Gastroesophageal sphincter (tissue), 3 donors: ENCODE data around the gene EIF4E3.

Experiments used
- CTCF ChIP-seq, 4 experiments: fragments of 200-600 bp in 2 of 4; fragments of 450-650 bp in 2 of 4; sonication (generic) in 1 of 4; IDR thresholded peaks; one replicate each; pipeline ENCODE4 v1.5.1; 2017 to 2019; ENCODE audit warnings: antibody characterized with exemption in 4 of 4, mild to moderate bottlenecking in 2 of 4, moderate library complexity in 2 of 4
- EP300 ChIP-seq: sonication (generic); formaldehyde crosslinking; IDR thresholded peaks from one replicate; pipeline ENCODE4 v1.6.1; 2017; ENCODE audit warnings: antibody characterized with exemption, mild to moderate bottlenecking

GRCh38 chr3:71760140-71760539, 34.9 kb upstream of the EIF4E3 start:
- TF ChIP-seq EP300 (no peak), CTCF (IDR thresholded peaks at IDR 0.05) (no peak)
